Measurements from ENCODE around the gene FAM200B. TPM values are rescaled to one million over a fixed set of nuclear protein-coding genes. Genes with fewer than 3 reads are reported as not detected.

FAM200B gene
- total and polyA plus RNA-seq, 2 experiments from 2014 or later = 34.4 to 88.0 TPM

DNA sequence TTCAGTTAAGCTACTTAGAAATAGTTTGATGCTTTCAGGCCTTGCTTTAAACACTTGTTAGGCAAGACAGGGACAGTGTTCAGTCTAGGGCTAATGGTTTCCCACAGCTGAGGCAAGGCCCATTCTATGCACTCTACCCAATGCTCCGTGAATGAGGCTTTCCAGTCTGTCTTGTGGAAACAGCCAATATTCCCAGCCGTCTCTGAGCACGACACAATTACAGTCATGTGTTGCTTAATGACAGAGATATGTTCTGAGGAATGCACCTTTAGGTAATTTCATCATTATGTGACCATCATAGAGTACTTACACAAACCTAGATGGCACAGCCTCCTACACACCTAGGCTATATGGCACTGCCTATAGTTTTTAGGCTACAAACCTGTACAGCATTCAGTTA is 9.5 kb upstream of the FAM200B start:
- Histone ChIP-seq H3F3A (replicated peaks; ENCODE audit: low read depth) (no peaks in the 10 kb centered on the region), H3K79me2 (replicated peaks; ENCODE audit: insufficient read depth) (peaks cover 68% of the 10 kb centered on the region), H3K4me1 (ENCODE audit: insufficient read depth) (peaks cover 4% of the 10 kb centered on the region; the same call in 1 of the 2 replicates), H3K4me2 (no peak overlapping the region), H3K9me2 (ENCODE audit: insufficient read depth) (no peaks in the 10 kb centered on the region), H3K27ac (ENCODE audit: low read depth) (no peak overlapping the region), H4K20me1 (replicated peaks; ENCODE audit: insufficient read depth) (peaks cover 13% of the 10 kb centered on the region), H3K4me3 (no peak overlapping the region), H3K36me3 (ENCODE audit: insufficient read depth) (peaks cover 8% of the 10 kb centered on the region), H3K27me3 (ENCODE audit: insufficient read depth) (no peaks in the 10 kb centered on the region), H2AFZ (no peak overlapping the region)
- DNase-seq (ENCODE audit: low spot score) (no peak), ATAC-seq (no peak)
- TF ChIP-seq CREB1 (CRISPR knock-in tag; IDR thresholded peaks at IDR 0.05; ENCODE audit: low read depth) (no peak), STAT1 (IDR thresholded peaks at IDR 0.05; ENCODE audit: unreplicated experiment) (no peak), ZNF114 (CRISPR knock-in tag; IDR thresholded peaks at IDR 0.05) (no peak), EZH2 (IDR thresholded peaks at IDR 0.05; ENCODE audit: low read depth, unreplicated experiment) (no peak), NANOG (IDR thresholded peaks at IDR 0.05; ENCODE audit: borderline replicate concordance) (no peak), POLR2AphosphoS5 (IDR thresholded peaks at IDR 0.05; ENCODE audit: low read depth) (no peak), ZNF331 (CRISPR knock-in tag; IDR thresholded peaks at IDR 0.05; ENCODE audit: low read depth) (no peak)
- TF ChIP-seq, protein P1, sequence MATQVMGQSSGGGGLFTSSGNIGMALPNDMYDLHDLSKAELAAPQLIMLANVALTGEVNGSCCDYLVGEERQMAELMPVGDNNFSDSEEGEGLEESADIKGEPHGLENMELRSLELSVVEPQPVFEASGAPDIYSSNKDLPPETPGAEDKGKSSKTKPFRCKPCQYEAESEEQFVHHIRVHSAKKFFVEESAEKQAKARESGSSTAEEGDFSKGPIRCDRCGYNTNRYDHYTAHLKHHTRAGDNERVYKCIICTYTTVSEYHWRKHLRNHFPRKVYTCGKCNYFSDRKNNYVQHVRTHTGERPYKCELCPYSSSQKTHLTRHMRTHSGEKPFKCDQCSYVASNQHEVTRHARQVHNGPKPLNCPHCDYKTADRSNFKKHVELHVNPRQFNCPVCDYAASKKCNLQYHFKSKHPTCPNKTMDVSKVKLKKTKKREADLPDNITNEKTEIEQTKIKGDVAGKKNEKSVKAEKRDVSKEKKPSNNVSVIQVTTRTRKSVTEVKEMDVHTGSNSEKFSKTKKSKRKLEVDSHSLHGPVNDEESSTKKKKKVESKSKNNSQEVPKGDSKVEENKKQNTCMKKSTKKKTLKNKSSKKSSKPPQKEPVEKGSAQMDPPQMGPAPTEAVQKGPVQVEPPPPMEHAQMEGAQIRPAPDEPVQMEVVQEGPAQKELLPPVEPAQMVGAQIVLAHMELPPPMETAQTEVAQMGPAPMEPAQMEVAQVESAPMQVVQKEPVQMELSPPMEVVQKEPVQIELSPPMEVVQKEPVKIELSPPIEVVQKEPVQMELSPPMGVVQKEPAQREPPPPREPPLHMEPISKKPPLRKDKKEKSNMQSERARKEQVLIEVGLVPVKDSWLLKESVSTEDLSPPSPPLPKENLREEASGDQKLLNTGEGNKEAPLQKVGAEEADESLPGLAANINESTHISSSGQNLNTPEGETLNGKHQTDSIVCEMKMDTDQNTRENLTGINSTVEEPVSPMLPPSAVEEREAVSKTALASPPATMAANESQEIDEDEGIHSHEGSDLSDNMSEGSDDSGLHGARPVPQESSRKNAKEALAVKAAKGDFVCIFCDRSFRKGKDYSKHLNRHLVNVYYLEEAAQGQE (IDR thresholded peaks at IDR 0.05; ENCODE audit: unreplicated experiment) = no peak
- TF ChIP-seq, protein P2, sequence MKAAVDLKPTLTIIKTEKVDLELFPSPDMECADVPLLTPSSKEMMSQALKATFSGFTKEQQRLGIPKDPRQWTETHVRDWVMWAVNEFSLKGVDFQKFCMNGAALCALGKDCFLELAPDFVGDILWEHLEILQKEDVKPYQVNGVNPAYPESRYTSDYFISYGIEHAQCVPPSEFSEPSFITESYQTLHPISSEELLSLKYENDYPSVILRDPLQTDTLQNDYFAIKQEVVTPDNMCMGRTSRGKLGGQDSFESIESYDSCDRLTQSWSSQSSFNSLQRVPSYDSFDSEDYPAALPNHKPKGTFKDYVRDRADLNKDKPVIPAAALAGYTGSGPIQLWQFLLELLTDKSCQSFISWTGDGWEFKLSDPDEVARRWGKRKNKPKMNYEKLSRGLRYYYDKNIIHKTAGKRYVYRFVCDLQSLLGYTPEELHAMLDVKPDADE (IDR thresholded peaks at IDR 0.05) = no peak
- TF ChIP-seq, protein P3, sequence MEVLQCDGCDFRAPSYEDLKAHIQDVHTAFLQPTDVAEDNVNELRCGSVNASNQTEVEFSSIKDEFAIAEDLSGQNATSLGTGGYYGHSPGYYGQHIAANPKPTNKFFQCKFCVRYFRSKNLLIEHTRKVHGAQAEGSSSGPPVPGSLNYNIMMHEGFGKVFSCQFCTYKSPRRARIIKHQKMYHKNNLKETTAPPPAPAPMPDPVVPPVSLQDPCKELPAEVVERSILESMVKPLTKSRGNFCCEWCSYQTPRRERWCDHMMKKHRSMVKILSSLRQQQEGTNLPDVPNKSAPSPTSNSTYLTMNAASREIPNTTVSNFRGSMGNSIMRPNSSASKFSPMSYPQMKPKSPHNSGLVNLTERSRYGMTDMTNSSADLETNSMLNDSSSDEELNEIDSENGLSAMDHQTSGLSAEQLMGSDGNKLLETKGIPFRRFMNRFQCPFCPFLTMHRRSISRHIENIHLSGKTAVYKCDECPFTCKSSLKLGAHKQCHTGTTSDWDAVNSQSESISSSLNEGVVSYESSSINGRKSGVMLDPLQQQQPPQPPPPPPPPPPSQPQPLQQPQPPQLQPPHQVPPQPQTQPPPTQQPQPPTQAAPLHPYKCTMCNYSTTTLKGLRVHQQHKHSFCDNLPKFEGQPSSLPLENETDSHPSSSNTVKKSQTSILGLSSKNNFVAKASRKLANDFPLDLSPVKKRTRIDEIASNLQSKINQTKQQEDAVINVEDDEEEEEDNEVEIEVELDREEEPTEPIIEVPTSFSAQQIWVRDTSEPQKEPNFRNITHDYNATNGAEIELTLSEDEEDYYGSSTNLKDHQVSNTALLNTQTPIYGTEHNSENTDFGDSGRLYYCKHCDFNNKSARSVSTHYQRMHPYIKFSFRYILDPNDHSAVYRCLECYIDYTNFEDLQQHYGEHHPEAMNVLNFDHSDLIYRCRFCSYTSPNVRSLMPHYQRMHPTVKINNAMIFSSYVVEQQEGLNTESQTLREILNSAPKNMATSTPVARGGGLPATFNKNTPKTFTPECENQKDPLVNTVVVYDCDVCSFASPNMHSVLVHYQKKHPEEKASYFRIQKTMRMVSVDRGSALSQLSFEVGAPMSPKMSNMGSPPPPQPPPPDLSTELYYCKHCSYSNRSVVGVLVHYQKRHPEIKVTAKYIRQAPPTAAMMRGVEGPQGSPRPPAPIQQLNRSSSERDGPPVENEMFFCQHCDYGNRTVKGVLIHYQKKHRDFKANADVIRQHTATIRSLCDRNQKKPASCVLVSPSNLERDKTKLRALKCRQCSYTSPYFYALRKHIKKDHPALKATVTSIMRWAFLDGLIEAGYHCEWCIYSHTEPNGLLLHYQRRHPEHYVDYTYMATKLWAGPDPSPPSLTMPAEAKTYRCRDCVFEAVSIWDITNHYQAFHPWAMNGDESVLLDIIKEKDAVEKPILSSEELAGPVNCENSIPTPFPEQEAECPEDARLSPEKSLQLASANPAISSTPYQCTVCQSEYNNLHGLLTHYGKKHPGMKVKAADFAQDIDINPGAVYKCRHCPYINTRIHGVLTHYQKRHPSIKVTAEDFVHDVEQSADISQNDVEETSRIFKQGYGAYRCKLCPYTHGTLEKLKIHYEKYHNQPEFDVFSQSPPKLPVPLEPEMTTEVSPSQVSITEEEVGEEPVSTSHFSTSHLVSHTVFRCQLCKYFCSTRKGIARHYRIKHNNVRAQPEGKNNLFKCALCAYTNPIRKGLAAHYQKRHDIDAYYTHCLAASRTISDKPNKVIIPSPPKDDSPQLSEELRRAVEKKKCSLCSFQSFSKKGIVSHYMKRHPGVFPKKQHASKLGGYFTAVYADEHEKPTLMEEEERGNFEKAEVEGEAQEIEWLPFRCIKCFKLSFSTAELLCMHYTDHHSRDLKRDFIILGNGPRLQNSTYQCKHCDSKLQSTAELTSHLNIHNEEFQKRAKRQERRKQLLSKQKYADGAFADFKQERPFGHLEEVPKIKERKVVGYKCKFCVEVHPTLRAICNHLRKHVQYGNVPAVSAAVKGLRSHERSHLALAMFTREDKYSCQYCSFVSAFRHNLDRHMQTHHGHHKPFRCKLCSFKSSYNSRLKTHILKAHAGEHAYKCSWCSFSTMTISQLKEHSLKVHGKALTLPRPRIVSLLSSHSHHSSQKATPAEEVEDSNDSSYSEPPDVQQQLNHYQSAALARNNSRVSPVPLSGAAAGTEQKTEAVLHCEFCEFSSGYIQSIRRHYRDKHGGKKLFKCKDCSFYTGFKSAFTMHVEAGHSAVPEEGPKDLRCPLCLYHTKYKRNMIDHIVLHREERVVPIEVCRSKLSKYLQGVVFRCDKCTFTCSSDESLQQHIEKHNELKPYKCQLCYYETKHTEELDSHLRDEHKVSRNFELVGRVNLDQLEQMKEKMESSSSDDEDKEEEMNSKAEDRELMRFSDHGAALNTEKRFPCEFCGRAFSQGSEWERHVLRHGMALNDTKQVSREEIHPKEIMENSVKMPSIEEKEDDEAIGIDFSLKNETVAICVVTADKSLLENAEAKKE (CRISPR knock-in tag; IDR thresholded peaks at IDR 0.05) = no peak
- Mint-ChIP-seq H3K27me3 (ENCODE audit: insufficient read depth, low read depth, poor library complexity) (no peaks in the 10 kb centered on the region), H3K4me1 (peaks cover 5% of the 10 kb centered on the region; the same call in 2 of the 3 replicates), H3K9me3 (no peaks in the 10 kb centered on the region), H3K4me3 (no peak overlapping the region), H3K27ac (no peak overlapping the region), H3K36me3 (ENCODE audit: low read depth) (peaks cover 16% of the 10 kb centered on the region; the same call in 2 of the 3 replicates)

Data from GM23338 (cell line).